NCI-H82 treated with DMSO at 0.1 percent for 48 hours (cell line): ENCODE measurements around the gene AGMO.

ENCODE experiments used
- DNase-seq: peaks from one replicate; lab custom pipeline; 2025; ENCODE audit not compliant: unreplicated experiment; lab: John Stamatoyannopoulos, UW

AGMO gene

GRCh38 chr7:15159261-15159660 lies 402.6 kb downstream of the AGMO start:
- no peak for DNase-seq

GRCh38 chr7:15158141-15158810 lies 403.5 kb downstream of the AGMO start:
- no peak for DNase-seq
